KOPT-K1 (cell line): ENCODE measurements around the gene ZNF646.
A peak's percentile ranks its signal among the peaks of the same experiment; 100 is the strongest.
"Not testable (repeated sequence)": the region's sequence is repeated elsewhere in the genome, so short reads cannot be mapped to it uniquely, and the experiment has no call there.

ENCODE experiments used
- H3K27ac ChIP-seq: fragments of 200-600 bp; sonication (generic); 2 replicates; pipeline ENCODE4 v1.5.1; 2016; ENCODE audit warnings: antibody characterized with exemption, mild to moderate bottlenecking, low read depth, low read length; ENCODE audit not compliant: poor library complexity, severe bottlenecking
- H3K36me3 ChIP-seq: fragments of 200-600 bp; sonication (generic); 2 replicates; pipeline ENCODE4 v1.5.1; 2017; ENCODE audit warnings: antibody characterized with exemption, mild to moderate bottlenecking, low read length, moderate library complexity; ENCODE audit not compliant: insufficient read depth
- H3K9me3 ChIP-seq: fragments of 200-600 bp; sonication (generic); 2 replicates; pipeline ENCODE4 v1.5.1; 2017; ENCODE audit warnings: antibody characterized with exemption, low read length, mild to moderate bottlenecking; ENCODE audit not compliant: insufficient read depth, poor library complexity, severe bottlenecking

Gene ZNF646

GRCh38 chr16:31085873-31086628, 11.8 kb downstream of the ZNF646 start:
- H3K9me3 ChIP-seq = no peaks in the 10 kb centered on the region
- H3K27ac ChIP-seq = no peak overlapping the region
- peaks cover 95% of the 10 kb centered on the region for H3K36me3 ChIP-seq

GRCh38 chr16:31086629-31086906, 12.3 kb downstream of the ZNF646 start:
- H3K9me3 ChIP-seq = no peaks in the 10 kb centered on the region
- H3K27ac ChIP-seq = no peak overlapping the region
- H3K36me3 ChIP-seq = peaks cover 95% of the 10 kb centered on the region

GRCh38 chr16:31087481-31087880, 13.3 kb downstream of the ZNF646 start:
- Histone ChIP-seq H3K36me3 (peaks cover 89% of the 10 kb centered on the region), H3K9me3 (no peaks in the 10 kb centered on the region), H3K27ac (no peak overlapping the region)

GRCh38 chr16:31087971-31088370, 13.7 kb downstream of the ZNF646 start:
- Histone ChIP-seq H3K9me3 (no peaks in the 10 kb centered on the region), H3K27ac (no peak overlapping the region), H3K36me3 (peaks cover 84% of the 10 kb centered on the region)

- peaks cover 78% of the 10 kb centered on the region for H3K36me3 ChIP-seq
- H3K27ac ChIP-seq = no peak within 1 kb of the TSS
- H3K9me3 ChIP-seq = no peaks in the 10 kb centered on the region
These were observed 14.4 kb downstream of the ZNF646 start, which contains the start of gene PRSS53 for GRCh38 chr16:31088459-31089183. Gene PRSS53, minus strand, starts transcription at chr16:31088943. Its CDS starts 134 bp downstream, at chr16:31088809.

- peaks cover 74% of the 10 kb centered on the region for H3K36me3 ChIP-seq
- no peaks in the 10 kb centered on the region for H3K9me3 ChIP-seq
- H3K27ac ChIP-seq = no peak overlapping the region
These were observed 15.0 kb downstream of the ZNF646 start for GRCh38 chr16:31089199-31089598.

GRCh38 chr16:31090540-31090939, 16.3 kb downstream of the ZNF646 start:
- no peak overlapping the region for H3K27ac ChIP-seq
- no peaks in the 10 kb centered on the region for H3K9me3 ChIP-seq
- peaks cover 61% of the 10 kb centered on the region for H3K36me3 ChIP-seq

- H3K27ac ChIP-seq = no peak overlapping the region
- peaks cover 43% of the 10 kb centered on the region for H3K36me3 ChIP-seq
- no peaks in the 10 kb centered on the region for H3K9me3 ChIP-seq
These were observed 18.1 kb downstream of the ZNF646 start for GRCh38 chr16:31092330-31092729.

- peaks cover 34% of the 10 kb centered on the region for H3K36me3 ChIP-seq
- H3K27ac ChIP-seq = no peak overlapping the region
- no peaks in the 10 kb centered on the region for H3K9me3 ChIP-seq
These were observed 19.0 kb downstream of the ZNF646 start for GRCh38 chr16:31093132-31093703.

GRCh38 chr16:31094088-31094423, 19.8 kb downstream of the ZNF646 start:
- H3K36me3 ChIP-seq = peaks cover 26% of the 10 kb centered on the region
- H3K9me3 ChIP-seq = no peaks in the 10 kb centered on the region
- H3K27ac ChIP-seq = peak overlapping the region; percentile 77

- Histone ChIP-seq H3K36me3 (peaks cover 23% of the 10 kb centered on the region), H3K27ac (peak within 1 kb of the TSS; percentile 77), H3K9me3 (no peaks in the 10 kb centered on the region)
These were observed 20.4 kb downstream of the ZNF646 start, which contains the start of gene VKORC1 for GRCh38 chr16:31094424-31095120. Gene VKORC1, minus strand, starts transcription at chr16:31094797. Its CDS starts 68 bp downstream, at chr16:31094729.

- Histone ChIP-seq H3K36me3 (no peaks in the 10 kb centered on the region), H3K9me3 (no peaks in the 10 kb centered on the region), H3K27ac (no peak overlapping the region)
These were observed 25.8 kb downstream of the ZNF646 start for GRCh38 chr16:31099860-31100638.

- not testable (repeated sequence) for H3K9me3 ChIP-seq, H3K27ac ChIP-seq, H3K36me3 ChIP-seq
These were observed 26.8 kb downstream of the ZNF646 start for GRCh38 chr16:31100876-31101641.

GRCh38 chr16:31105677-31106213, 31.5 kb downstream of the ZNF646 start:
- no peaks in the 10 kb centered on the region for H3K9me3 ChIP-seq
- peak overlapping the region; percentile 79 for H3K27ac ChIP-seq
- peaks cover 13% of the 10 kb centered on the region for H3K36me3 ChIP-seq
